ENCODE results near the gene EBF3. TPM values are rescaled to one million over a fixed set of nuclear protein-coding genes. Genes with fewer than 3 reads are reported as not detected.

The EBF3 gene
- total RNA-seq, 1 donor, result 6.0 TPM

DNA sequence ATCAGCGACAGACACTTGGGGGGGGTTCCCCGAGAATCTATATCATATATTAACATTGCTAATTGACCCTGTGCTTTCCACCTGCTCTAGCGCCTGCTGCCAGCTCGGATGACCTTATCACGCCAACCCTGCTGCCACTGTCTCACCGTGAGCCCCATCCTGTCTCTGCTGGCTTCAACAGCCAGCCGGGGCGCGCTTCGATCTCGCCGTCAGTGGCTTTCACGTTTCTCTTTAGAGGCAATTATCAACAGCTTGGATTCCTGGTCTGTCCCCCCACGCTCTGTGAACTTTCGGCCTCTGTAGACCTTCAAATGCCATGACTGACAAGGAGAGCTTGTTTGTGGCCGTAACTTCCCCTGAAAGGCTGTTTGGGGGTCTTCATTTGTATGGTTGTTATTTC is 123.0 kb downstream of the EBF3 start:
- TF ChIP-seq, protein P1, sequence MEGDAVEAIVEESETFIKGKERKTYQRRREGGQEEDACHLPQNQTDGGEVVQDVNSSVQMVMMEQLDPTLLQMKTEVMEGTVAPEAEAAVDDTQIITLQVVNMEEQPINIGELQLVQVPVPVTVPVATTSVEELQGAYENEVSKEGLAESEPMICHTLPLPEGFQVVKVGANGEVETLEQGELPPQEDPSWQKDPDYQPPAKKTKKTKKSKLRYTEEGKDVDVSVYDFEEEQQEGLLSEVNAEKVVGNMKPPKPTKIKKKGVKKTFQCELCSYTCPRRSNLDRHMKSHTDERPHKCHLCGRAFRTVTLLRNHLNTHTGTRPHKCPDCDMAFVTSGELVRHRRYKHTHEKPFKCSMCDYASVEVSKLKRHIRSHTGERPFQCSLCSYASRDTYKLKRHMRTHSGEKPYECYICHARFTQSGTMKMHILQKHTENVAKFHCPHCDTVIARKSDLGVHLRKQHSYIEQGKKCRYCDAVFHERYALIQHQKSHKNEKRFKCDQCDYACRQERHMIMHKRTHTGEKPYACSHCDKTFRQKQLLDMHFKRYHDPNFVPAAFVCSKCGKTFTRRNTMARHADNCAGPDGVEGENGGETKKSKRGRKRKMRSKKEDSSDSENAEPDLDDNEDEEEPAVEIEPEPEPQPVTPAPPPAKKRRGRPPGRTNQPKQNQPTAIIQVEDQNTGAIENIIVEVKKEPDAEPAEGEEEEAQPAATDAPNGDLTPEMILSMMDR (IDR thresholded peaks at IDR 0.05; ENCODE audit: insufficient read depth, low read depth, low read length), result no peak
- no peak for DNase-seq (ENCODE audit: low read depth)
- no peak overlapping the region for H3K4me3 ChIP-seq (ENCODE audit: low read depth, low read length)

DNA sequence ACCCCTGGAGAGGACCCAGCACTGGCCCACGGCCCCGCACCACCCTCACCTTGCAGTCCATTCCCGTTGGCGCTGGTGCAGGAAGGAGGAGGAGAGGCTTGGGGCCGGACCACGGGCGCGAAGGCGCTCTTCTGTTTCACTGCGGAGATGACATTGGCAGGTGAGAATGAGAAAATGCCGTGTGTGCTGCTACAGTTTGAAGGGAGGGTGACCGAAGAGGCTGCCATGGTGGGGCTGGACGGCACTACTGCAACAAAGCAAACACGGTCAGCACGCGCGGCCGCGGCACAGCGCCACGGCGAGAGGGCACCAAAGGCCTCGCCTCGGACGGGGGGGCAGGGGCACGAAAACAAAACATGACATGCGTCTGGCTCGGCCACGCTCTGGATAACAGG is 123.9 kb downstream of the EBF3 start:
- no peak overlapping the region for H3K4me3 ChIP-seq (ENCODE audit: low read depth, low read length)
- no peak for DNase-seq (ENCODE audit: low read depth)
- TF ChIP-seq, protein P1 (IDR thresholded peaks at IDR 0.05; ENCODE audit: insufficient read depth, low read depth, low read length), result no peak

DNA sequence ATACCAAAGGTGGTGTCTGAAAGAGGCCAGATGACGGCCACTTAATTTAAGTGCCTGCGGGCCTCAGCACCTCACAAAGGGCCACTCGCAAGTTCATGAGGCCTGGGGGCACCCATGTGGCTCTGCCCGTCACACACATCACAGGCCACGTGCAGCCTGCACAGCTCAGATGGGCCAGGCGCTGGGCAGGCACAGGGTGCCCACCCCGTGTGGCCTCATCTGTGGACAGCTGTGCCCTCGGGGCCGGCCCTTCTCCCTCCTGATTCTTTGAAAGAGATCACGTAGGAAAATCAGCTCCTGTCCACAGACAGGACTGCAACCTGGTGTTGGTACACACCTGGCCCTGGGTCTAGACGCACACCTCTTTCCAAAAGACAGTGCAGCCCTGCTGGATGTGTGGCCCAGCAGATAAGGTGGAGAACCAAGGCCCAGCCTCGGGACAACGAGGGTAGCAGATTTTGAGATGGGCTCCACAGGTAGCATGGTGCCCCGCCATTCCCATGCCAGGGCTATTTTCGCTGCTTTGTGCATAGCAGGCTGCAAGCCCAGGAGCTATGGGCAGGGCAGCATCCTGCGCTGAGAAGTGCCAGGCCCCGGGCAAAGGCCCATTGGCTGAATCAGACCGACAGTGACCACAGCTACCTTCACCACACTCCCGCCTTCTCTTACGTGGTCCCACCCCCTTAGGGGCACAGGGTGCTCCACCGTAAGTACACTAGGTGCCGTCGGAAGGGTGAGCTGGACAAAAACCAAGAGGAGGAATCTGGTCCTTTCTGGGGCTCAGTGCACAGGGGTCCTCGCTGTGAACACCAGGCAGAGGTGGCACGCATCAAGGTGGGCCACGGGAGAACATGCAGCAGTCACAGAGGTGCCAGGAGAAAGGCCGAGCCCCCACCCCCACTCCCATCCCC is 124.5 kb downstream of the EBF3 start:
- DNase-seq (ENCODE audit: low read depth), result no peak
- no peak overlapping the region for H3K4me3 ChIP-seq (ENCODE audit: low read depth, low read length)
- TF ChIP-seq, protein P1 (IDR thresholded peaks at IDR 0.05; ENCODE audit: insufficient read depth, low read depth, low read length), result no peak

DNA sequence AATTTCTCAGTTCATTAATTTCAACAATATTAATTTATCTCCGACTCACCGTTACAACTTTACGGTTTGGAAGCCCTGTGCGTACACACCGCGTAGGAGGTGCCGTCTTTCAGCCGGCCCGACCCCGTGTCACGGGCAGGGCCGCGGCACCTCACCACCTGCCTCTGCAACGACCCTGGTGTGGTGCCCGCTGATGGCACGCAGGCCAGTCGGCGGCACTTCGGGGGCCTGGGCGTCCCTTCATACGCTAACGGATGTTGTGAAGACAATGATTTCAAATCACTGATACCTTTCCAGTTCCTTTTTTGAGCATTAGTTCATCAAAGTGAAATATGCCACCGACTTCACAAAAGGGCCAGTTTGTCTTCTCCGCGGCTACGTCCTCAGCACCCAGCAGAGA is 125.3 kb downstream of the EBF3 start:
- TF ChIP-seq, protein P1 (IDR thresholded peaks at IDR 0.05; ENCODE audit: insufficient read depth, low read depth, low read length), result no peak
- DNase-seq (ENCODE audit: low read depth), result no peak
- no peak overlapping the region for H3K4me3 ChIP-seq (ENCODE audit: low read depth, low read length)

DNA sequence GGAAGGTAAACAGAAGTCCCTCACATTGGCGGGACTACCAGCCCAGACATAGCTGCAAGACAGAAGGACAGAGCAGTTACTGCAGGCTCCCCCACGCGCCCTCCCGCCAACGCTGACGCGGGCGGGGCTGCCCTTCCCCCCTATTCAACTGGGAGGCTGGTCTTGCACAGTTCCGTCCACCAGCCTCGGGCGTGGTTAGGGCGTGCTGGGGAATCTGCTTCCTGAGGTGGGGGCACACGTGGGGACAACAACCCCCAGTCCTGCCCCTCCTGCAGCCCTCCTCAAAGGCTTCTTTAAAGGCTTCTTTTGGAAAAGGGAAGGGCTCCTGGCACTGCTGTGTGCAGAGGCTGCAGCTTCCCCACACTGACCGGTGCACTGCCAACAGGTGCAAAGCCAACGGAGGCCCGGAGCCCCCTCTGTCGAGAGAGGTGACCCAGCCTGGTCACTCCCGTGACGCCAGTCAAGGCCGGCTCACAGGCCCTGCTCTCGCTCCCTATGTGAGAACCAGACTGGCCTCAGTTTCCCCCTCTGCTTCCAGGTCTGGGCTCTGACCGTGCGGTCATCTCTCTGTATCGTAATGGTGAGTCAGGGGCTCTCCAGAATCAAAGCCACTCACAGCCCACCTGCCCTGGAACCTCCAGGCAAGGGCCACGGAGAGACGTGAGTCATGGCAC is 126.0 kb downstream of the EBF3 start:
- H3K4me3 ChIP-seq (ENCODE audit: low read depth, low read length), result no peak overlapping the region
- TF ChIP-seq, protein P1 (IDR thresholded peaks at IDR 0.05; ENCODE audit: insufficient read depth, low read depth, low read length), result no peak

DNA sequence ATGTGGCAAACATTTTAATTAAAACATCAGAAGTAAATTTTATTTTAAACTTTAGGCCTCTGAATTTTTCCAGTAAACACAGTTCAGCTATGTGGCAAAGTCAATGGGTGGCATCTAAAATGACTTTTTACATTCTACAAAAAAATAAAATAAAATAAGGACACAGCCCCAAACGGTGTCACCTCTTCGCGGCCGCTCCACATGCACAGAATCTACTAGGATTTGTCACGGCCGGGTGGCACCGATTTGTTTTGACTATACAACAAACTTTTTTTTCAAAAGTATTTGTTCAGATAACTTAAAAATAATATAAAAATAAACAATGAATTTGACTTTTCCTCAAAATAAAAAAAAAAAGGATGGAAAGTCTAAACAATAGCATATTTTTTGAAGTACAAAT is 127.8 kb downstream of the EBF3 start:
- TF ChIP-seq, protein P1 (IDR thresholded peaks at IDR 0.05; ENCODE audit: insufficient read depth, low read depth, low read length), result no peak
- H3K4me3 ChIP-seq (ENCODE audit: low read depth, low read length), result no peak overlapping the region
- no peak for DNase-seq (ENCODE audit: low read depth)

More for the DNA sequence above, 126.0 kb downstream of the EBF3 start:
- DNase-seq (ENCODE audit: low read depth), result no peak
